Activated CD4-positive, alpha-beta T cell treated with anti-CD3 and anti-CD28 coated beads for 48 hours (primary cell): ENCODE data around the gene RPL4.

Source experiments
- DNase-seq: peaks from one replicate; pipeline ENCODE4 v3.0.0-alpha.2; 2020

RPL4 gene

DNA sequence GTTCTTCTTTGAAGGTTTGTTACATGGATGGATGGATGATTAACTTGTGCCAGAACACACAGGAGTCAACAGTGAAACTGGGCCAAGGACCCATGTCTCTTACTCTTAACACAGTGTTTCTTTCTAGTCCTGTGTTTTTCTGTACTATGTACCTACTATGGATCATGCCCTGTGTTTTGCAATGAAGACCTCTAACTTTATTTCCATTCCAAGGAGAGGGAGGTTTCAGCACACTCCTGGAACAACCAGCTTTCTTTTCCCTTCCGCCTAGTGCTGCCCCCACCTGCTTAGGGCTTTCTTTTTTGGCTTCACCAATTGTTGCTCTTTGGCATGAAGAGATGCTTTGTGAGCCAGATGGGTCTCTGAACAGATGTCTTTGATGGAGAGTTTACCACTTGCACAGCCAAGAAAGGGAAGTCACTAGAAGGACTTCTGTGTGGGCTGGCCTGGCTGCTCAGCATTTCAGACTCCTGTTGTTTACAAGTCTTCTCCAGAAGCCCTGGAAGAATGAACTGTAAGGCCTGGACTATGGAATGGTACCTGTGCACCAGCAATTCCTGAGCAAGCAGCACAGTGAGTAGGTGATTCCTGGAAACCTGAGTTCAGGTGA is 51.6 kb downstream of the RPL4 start:
- no peak for DNase-seq

DNA sequence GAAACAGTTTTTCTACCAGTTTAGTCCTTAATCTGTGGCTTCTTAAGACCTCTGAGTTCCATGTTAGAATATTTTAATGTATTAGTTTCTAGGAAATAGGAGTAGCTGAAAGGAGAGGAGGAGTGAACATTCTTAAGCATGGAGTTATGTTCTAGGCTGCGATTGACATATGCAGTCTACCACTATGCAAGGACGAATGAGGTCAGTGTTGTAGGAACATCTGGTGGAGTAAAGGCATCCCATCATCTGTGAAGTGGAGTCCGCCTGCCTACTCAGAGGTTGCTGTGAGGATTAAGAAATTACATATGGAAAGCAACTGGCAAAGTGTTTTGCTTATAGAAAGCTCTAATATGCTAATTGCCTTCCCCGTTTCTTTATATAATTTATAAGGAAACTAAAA is 52.2 kb downstream of the RPL4 start:
- DNase-seq = no peak
